GM23338 (cell line): ENCODE results near the gene CDCP1. TPM values are rescaled to one million over a fixed set of nuclear protein-coding genes. Genes with fewer than 3 reads are reported as not detected.

Experiments
- ATAC-seq: fragments of 200-7000 bp; cut with Tn5 transposase; 3 replicates; pipeline ENCODE4 v1.9.1; 2020
- DNase-seq: peaks from one replicate; pipeline ENCODE4 v3.0.0-alpha.2; 2015; ENCODE audit warnings: low spot score
- H2AFZ ChIP-seq: fragments of 200-600 bp; sonication (generic); 2 replicates; pipeline ENCODE4 v1.8.0; 2016; ENCODE audit warnings: antibody characterized with exemption, mild to moderate bottlenecking, moderate library complexity
- H3F3A ChIP-seq: fragments of 200-600 bp; sonication (generic); replicated peaks from 2 replicates; pipeline ENCODE4 v1.8.0; 2017; ENCODE audit warnings: antibody characterized with exemption, mixed run types, low read depth
- H3K27ac ChIP-seq: fragments of 200-600 bp; sonication (generic); 2 replicates; pipeline ENCODE4 v1.6.1; 2016; ENCODE audit warnings: low read depth
- H3K27me3 ChIP-seq: fragments of 200-600 bp; sonication (generic); 2 replicates; pipeline ENCODE4 v1.8.0; 2016; ENCODE audit warnings: mild to moderate bottlenecking, mixed run types, moderate library complexity; ENCODE audit not compliant: insufficient read depth
- H3K36me3 ChIP-seq: fragments of 200-600 bp; sonication (generic); 2 replicates; pipeline ENCODE4 v1.8.0; 2016; ENCODE audit warnings: mild to moderate bottlenecking; ENCODE audit not compliant: insufficient read depth
- H3K4me1 ChIP-seq: fragments of 200-600 bp; sonication (generic); 2 replicates; pipeline ENCODE4 v1.8.0; 2016; ENCODE audit warnings: mild to moderate bottlenecking, moderate library complexity; ENCODE audit not compliant: insufficient read depth
- H3K4me2 ChIP-seq: fragments of 200-600 bp; sonication (generic); 2 replicates; pipeline ENCODE4 v1.7.1; 2017; ENCODE audit warnings: mixed run types
- H3K4me3 ChIP-seq: fragments of 200-600 bp; sonication (generic); 2 replicates; pipeline ENCODE4 v1.6.1; 2016; ENCODE audit warnings: mixed run types
- H3K79me2 ChIP-seq: fragments of 200-600 bp; sonication (generic); replicated peaks from 2 replicates; pipeline ENCODE4 v1.8.0; 2017; ENCODE audit warnings: mild to moderate bottlenecking; ENCODE audit not compliant: insufficient read depth
- H3K9me2 ChIP-seq: fragments of 200-600 bp; sonication (generic); 2 replicates; pipeline ENCODE4 v1.8.0; 2017; ENCODE audit not compliant: insufficient read depth
- H4K20me1 ChIP-seq: fragments of 200-600 bp; sonication (generic); replicated peaks from 2 replicates; pipeline ENCODE4 v1.8.0; 2017; ENCODE audit warnings: mild to moderate bottlenecking; ENCODE audit not compliant: insufficient read depth
- H3K27ac Mint-ChIP-seq: 2 replicates; pipeline ENCODE4 v1.8.0; 2020; ENCODE audit warnings: inconsistent platforms, mild to moderate bottlenecking, moderate library complexity, mixed read lengths
- H3K27me3 Mint-ChIP-seq: 3 replicates; pipeline ENCODE4 v1.8.0; 2022; ENCODE audit warnings: low read depth, mild to moderate bottlenecking, moderate library complexity, mixed read lengths, inconsistent platforms; ENCODE audit not compliant: insufficient read depth, poor library complexity
- H3K36me3 Mint-ChIP-seq: 3 replicates; pipeline ENCODE4 v1.8.0; 2021; ENCODE audit warnings: low read depth, mild to moderate bottlenecking, inconsistent platforms, moderate library complexity, mixed read lengths
- H3K4me1 Mint-ChIP-seq: 3 replicates; pipeline ENCODE4 v1.8.0; 2020; ENCODE audit warnings: mild to moderate bottlenecking, inconsistent platforms, mixed read lengths
- H3K4me3 Mint-ChIP-seq: 3 replicates; pipeline ENCODE4 v1.8.0; 2021; ENCODE audit warnings: moderate library complexity, mild to moderate bottlenecking, inconsistent platforms, mixed read lengths
- H3K9me3 Mint-ChIP-seq: 3 replicates; pipeline ENCODE4 v1.8.0; 2020; ENCODE audit warnings: moderate library complexity, mild to moderate bottlenecking, inconsistent platforms, mixed read lengths
- CREB1 ChIP-seq: fragments of 250-450 bp; sonication (Bioruptor Pico); IDR thresholded peaks from 2 replicates; pipeline ENCODE4 v1.5.0; 2020; ENCODE audit warnings: low read depth, mild to moderate bottlenecking, moderate library complexity
- CTCF ChIP-seq, 2 experiments: fragments of 200-600 bp in 1 of 2; sonication (generic) in 1 of 2; conservative IDR thresholded peaks; 2 replicates each; pipeline versions ENCODE4 v1.5.1 to v1.6.1; 2016 to 2017; ENCODE audit warnings: antibody characterized with exemption in 2 of 2, low read depth in 2 of 2, mild to moderate bottlenecking in 2 of 2, moderate library complexity in 1 of 2
- EZH2 ChIP-seq: fragments of 200-600 bp; sonication (generic); IDR thresholded peaks from one replicate; pipeline ENCODE4 v1.8.0; 2017; ENCODE audit warnings: antibody characterized with exemption, mild to moderate bottlenecking, low read depth; ENCODE audit not compliant: unreplicated experiment
- JUNB ChIP-seq: IDR thresholded peaks from one replicate; pipeline ENCODE4 v1.6.1; 2016; ENCODE audit warnings: antibody characterized with exemption; ENCODE audit not compliant: unreplicated experiment
- NANOG ChIP-seq: IDR thresholded peaks from 2 replicates; pipeline ENCODE4 v1.6.1; 2016; ENCODE audit warnings: antibody characterized with exemption, borderline replicate concordance
- POLR2AphosphoS5 ChIP-seq: IDR thresholded peaks from 2 replicates; pipeline ENCODE4 v1.6.1; 2016; ENCODE audit warnings: antibody characterized with exemption, low read depth
- STAT1 ChIP-seq: IDR thresholded peaks from one replicate; pipeline ENCODE4 v1.6.1; 2016; ENCODE audit warnings: antibody characterized with exemption; ENCODE audit not compliant: unreplicated experiment
- ZNF114 ChIP-seq: fragments of 250-450 bp; sonication (Bioruptor Pico); IDR thresholded peaks from 2 replicates; pipeline ENCODE4 v1.5.0; 2020; ENCODE audit warnings: mild to moderate bottlenecking, moderate library complexity
- polyA plus RNA-seq: library from polyadenylated mRNA; unstranded; fragments of >200 nt; fragmentation: Nextera tagmentation; extraction: Ambion mirVana; gene quantifications from 2 replicates; pipeline ENCODE4 v1.2.1, GENCODE V29; 2016
- total RNA-seq: library from RNA; depleted of rRNA; stranded (reverse); fragments of >200 nt; shearing (Covaris generic); gene quantifications from 2 replicates; pipeline ENCODE4 v1.2.3, GENCODE V29; 2014

The CDCP1 gene
- total and polyA plus RNA-seq, 2 experiments from 2014 or later, result 7.7 to 20.1 TPM

- no peak for TF ChIP-seq CTCF (conservative IDR thresholded peaks at IDR 0.05; ENCODE audit: low read depth in 2 of 2)
- TF ChIP-seq JUNB, result no peak
- TF ChIP-seq ZNF114 (CRISPR knock-in tag), result no peak
- no peaks in the 10 kb centered on the region for H3K9me2 ChIP-seq
- Mint-ChIP-seq H3K36me3 (no peaks in the 10 kb centered on the region), H3K9me3 (no peaks in the 10 kb centered on the region), H3K27me3 (no peaks in the 10 kb centered on the region), H3K4me3 (no peak overlapping the region), H3K4me1 (0 out of 3 replicates have a peak, but pooled peaks cover under 1% of the 10 kb centered on the region), H3K27ac (no peak overlapping the region)
- H3K79me2 ChIP-seq, result no peaks in the 10 kb centered on the region
- H3K4me2 ChIP-seq, result no peak overlapping the region
- no peaks in the 10 kb centered on the region for H3K36me3 ChIP-seq
- H3K27me3 ChIP-seq, result no peaks in the 10 kb centered on the region
- DNase-seq (no peak), ATAC-seq (no peak)
- no peak overlapping the region for H3K4me3 ChIP-seq
- no peaks in the 10 kb centered on the region for H4K20me1 ChIP-seq
- no peak overlapping the region for H3K27ac ChIP-seq
- H3F3A ChIP-seq, result no peaks in the 10 kb centered on the region
- no peak overlapping the region for H2AFZ ChIP-seq
- no peaks in the 10 kb centered on the region for H3K4me1 ChIP-seq
Measured at GRCh38 chr3:45071075-45071474, 75.1 kb downstream of the CDCP1 start.

GRCh38 chr3:45067941-45068340 is 78.2 kb downstream of the CDCP1 start:
- no peak for DNase-seq
- ATAC-seq, result no peak
- no peaks in the 10 kb centered on the region for H3K9me2 ChIP-seq
- no peak overlapping the region for H3K4me3 ChIP-seq
- H3K27me3 ChIP-seq, result no peaks in the 10 kb centered on the region
- no peak overlapping the region for H2AFZ ChIP-seq
- no peaks in the 10 kb centered on the region for H3F3A ChIP-seq
- TF ChIP-seq NANOG, result no peak
- TF ChIP-seq CREB1, result no peak
- TF ChIP-seq ZNF114 (CRISPR knock-in tag), result no peak
- TF ChIP-seq CTCF (conservative IDR thresholded peaks at IDR 0.05; ENCODE audit: low read depth in 2 of 2), result no peak
- TF ChIP-seq POLR2AphosphoS5, result no peak
- no peak for TF ChIP-seq EZH2
- TF ChIP-seq STAT1, result no peak
- no peaks in the 10 kb centered on the region for H3K79me2 ChIP-seq
- no peak overlapping the region for H3K27ac ChIP-seq
- H3K4me2 ChIP-seq, result no peak overlapping the region
- H3K36me3 ChIP-seq, result no peaks in the 10 kb centered on the region
- H3K4me3 Mint-ChIP-seq, result no peak overlapping the region
- no peaks in the 10 kb centered on the region for H3K36me3 Mint-ChIP-seq
- H3K27me3 Mint-ChIP-seq, result peaks cover 3% of the 10 kb centered on the region
- H3K9me3 Mint-ChIP-seq, result no peaks in the 10 kb centered on the region; the same call in 2 of the 3 replicates
- H4K20me1 ChIP-seq, result no peaks in the 10 kb centered on the region
- peaks cover 4% of the 10 kb centered on the region; the same call in 1 of the 3 replicates for H3K4me1 Mint-ChIP-seq
- no peak overlapping the region for H3K27ac Mint-ChIP-seq
- no peaks in the 10 kb centered on the region for H3K4me1 ChIP-seq
